K562 (cell line): ENCODE measurements around the gene CELF4. TPM values are rescaled to one million over a fixed set of nuclear protein-coding genes. Genes with fewer than 3 reads are reported as not detected.

Experiments used
- polyA plus RNA-seq, 8 experiments: library from polyadenylated mRNA; depleted of rRNA in 4 of 8; stranded (reverse) in 5 of 8; unstranded in 3 of 8; fragments of >200 nt; fragmentation: Nextera tagmentation in 2 of 8; fragmentation: Illumina TruSeq in 1 of 8; extraction: Ambion mirVana in 2 of 8; extraction: Trizol in 1 of 8; gene quantifications; 2 replicates each; pipeline versions ENCODE4 v1.2.1 to v1.2.3, GENCODE V29; 2011 to 2014; ENCODE audit warnings: inconsistent platforms in 1 of 8, missing spikeins in 1 of 8
- total RNA-seq, 7 experiments: library from RNA; depleted of rRNA in 6 of 7; stranded (reverse); fragments of >200 nt in 6 of 7; fragmentation: Illumina TruSeq in 2 of 7; extraction: Trizol in 2 of 7; gene quantifications; 2 replicates each; pipeline versions ENCODE4 v1.2.1 to v1.2.3, GENCODE V29; 2011 to 2021; ENCODE audit warnings: low replicate concordance in 1 of 7
- TF ChIP-seq, protein P1 (sequence below), 2 experiments: fragments of 450-650 bp; IDR thresholded peaks; 2 replicates each; pipeline ENCODE4 v1.6.1; 2016; ENCODE audit warnings: mild to moderate bottlenecking in 2 of 2, borderline replicate concordance in 1 of 2, low read depth in 1 of 2, moderate library complexity in 1 of 2

The CELF4 gene
- total and polyA plus RNA-seq, 9 of the 15 experiments (the other 6 are each of a cell fraction or from before 2014, with no cell fraction given) = 0.04 to 0.24 (median 0.07) TPM; not detected in 3

DNA sequence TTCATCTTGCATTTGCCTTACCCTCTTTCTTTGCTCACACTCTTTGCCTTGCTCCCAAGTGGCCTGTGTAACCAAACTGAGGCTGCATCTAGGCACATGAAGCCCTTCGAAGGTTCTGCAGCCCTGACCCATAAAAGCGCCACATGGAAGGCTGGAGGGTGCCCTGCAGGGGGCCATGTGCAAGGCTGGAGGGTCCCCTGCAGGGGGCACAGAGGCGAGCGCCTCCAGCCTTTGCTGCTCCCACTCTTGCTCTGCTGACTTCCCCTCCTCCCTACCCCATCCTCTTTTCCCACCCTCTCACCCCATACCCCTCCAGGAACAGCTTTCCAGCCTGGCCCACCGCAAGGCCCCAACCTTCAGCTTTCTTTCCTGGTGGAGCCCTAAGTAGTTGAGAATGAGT is 317.3 kb downstream of the CELF4 start (continued):
- TF ChIP-seq, protein P1, sequence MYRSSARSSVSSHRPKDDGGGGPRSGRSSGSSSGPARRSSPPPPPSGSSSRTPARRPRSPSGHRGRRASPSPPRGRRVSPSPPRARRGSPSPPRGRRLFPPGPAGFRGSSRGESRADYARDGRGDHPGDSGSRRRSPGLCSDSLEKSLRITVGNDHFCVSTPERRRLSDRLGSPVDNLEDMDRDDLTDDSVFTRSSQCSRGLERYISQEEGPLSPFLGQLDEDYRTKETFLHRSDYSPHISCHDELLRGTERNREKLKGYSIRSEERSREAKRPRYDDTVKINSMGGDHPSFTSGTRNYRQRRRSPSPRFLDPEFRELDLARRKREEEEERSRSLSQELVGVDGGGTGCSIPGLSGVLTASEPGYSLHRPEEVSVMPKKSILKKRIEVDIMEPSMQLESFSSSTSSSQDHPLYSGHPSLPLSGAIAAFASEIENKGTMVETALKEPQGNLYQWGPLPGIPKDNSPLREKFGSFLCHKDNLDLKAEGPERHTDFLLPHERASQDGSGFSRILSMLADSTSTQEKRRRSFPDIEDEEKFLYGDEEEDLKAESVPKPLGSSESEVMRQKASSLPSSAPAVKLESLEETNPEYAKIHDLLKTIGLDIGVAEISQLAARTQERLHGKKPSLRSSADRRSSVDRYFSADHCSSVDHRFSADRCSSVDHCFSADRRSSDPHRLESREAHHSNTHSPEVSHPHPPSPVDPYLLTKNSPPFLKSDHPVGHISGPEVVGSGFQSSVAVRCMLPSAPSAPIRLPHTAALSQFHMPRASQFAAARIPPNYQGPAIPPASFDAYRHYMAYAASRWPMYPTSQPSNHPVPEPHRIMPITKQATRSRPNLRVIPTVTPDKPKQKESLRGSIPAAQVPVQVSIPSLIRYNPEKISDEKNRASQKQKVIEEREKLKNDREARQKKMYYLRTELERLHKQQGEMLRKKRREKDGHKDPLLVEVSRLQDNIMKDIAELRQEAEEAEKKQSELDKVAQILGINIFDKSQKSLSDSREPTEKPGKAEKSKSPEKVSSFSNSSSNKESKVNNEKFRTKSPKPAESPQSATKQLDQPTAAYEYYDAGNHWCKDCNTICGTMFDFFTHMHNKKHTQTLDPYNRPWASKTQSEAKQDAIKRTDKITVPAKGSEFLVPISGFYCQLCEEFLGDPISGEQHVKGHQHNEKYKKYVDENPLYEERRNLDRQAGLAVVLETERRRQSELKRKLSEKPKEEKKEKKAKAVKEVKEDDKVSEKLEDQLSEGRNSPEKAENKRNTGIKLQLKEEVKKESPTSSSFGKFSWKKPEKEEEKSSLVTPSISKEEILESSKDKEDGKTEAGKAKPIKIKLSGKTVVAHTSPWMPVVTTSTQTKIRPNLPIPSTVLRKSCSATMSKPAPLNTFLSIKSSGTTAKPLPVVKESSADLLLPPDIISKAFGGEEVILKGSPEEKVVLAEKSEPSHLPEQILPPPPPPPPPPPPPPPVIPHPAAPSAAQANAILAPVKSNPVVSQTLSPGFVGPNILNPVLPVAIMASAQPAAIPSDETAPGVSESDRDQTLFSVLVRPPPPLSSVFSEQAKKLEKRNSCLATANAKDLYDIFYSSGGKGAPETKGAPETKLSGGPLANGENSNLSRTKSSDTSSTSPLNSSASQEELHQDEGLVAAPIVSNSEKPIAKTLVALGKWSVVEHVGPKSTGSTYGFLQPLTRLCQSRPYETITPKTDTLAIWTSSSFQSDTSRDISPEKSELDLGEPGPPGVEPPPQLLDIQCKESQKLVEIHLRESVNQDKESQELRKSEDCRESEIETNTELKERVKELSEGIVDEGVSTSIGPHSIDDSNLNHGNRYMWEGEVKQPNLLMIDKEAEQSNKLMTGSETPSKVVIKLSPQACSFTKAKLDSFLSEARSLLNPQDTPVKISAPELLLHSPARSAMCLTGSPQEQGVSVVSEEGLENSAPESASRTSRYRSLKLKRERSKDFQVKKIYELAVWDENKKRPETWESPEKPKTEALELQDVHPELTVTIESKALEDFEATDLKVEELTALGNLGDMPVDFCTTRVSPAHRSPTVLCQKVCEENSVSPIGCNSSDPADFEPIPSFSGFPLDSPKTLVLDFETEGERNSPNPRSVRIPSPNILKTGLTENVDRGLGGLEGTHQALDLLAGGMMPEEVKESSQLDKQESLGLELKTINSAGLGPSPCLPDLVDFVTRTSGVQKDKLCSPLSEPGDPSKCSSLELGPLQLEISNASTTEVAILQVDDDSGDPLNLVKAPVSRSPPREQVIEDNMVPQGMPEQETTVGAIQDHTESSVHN (IDR thresholded peaks at IDR 0.05; ENCODE audit: borderline replicate concordance in 1 of 2, low read depth in 1 of 2) = no peak
- TF ChIP-seq, all 486 proteins: peak for 0
